Gastrocnemius medialis (tissue), 4 donors: Measurements from ENCODE around the gene RASSF1. TPM values are rescaled to one million over a fixed set of nuclear protein-coding genes. Genes with fewer than 3 reads are reported as not detected.

Source experiments
- ATAC-seq, 2 donors: fragments of 150-250 bp; one replicate each; pipeline ENCODE4 v1.9.1; 2016
- DNase-seq, 2 donors: peaks; one replicate each; pipeline ENCODE4 v3.0.0-alpha.2; 2019
- H3K27ac ChIP-seq, 4 donors: fragments of 200-600 bp; sonication (generic); 1 replicate in 1 of 4; 2 replicates in 3 of 4; pipeline ENCODE4 v1.5.1; 2016 to 2018; ENCODE audit warnings: mild to moderate bottlenecking in 2 of 4, moderate library complexity in 1 of 4
- H3K27me3 ChIP-seq, 3 donors: fragments of 200-600 bp; sonication (generic) in 2 of 3; 1 replicate in 1 of 3; 2 replicates in 2 of 3; pipeline versions ENCODE4 v1.5.1 to v1.6.0; 2016 to 2019; ENCODE audit warnings: mild to moderate bottlenecking in 1 of 3, moderate library complexity in 1 of 3
- H3K36me3 ChIP-seq, 2 donors: fragments of 200-600 bp; sonication (generic) in 1 of 2; one replicate each; pipeline ENCODE4 v1.5.1; 2017 to 2018
- H3K4me1 ChIP-seq, 2 donors: fragments of 200-600 bp; sonication (generic) in 1 of 2; one replicate each; pipeline ENCODE4 v1.5.1; 2016 to 2017; ENCODE audit warnings: mild to moderate bottlenecking in 2 of 2
- H3K4me3 ChIP-seq, 4 donors: fragments of 200-600 bp; sonication (generic) in 3 of 4; 1 replicate in 1 of 4; 2 replicates in 3 of 4; pipeline ENCODE4 v1.5.1; 2016 to 2019; ENCODE audit warnings: mild to moderate bottlenecking in 2 of 4
- H3K9me3 ChIP-seq, 3 donors: fragments of 200-600 bp; sonication (generic) in 2 of 3; 1 replicate in 1 of 3; 2 replicates in 2 of 3; pipeline ENCODE4 v1.5.1; 2016 to 2019
- CTCF ChIP-seq, 5 experiments: fragments of 450-650 bp in 3 of 5; fragments of 200-600 bp in 2 of 5; sonication (generic) in 2 of 5; IDR thresholded peaks in 4 of 5; conservative IDR thresholded peaks in 1 of 5; 1 replicate in 4 of 5; 2 replicates in 1 of 5; pipeline ENCODE4 v1.5.1; 2016 to 2019; ENCODE audit warnings: antibody characterized with exemption in 5 of 5, mild to moderate bottlenecking in 3 of 5, moderate library complexity in 3 of 5
- POLR2A ChIP-seq, 2 donors: fragments of 450-650 bp; IDR thresholded peaks; one replicate each; pipeline ENCODE4 v1.6.1; 2017; ENCODE audit warnings: antibody characterized with exemption in 2 of 2, mild to moderate bottlenecking in 2 of 2, moderate library complexity in 2 of 2
- in situ Hi-C, 4 donors: fragments of 200-750 bp; cut with MboI; loops; one replicate each; pipeline versions ENCODE4 v1.15.0 to v1.8.0; 2017; ENCODE audit warnings: low sequenced_read_pairs in 4 of 4
- intact Hi-C: fragments of 100-400 bp; cut with DNase I; formaldehyde crosslinking; loops from one replicate; pipeline ENCODE4 v1.15.1; 2023; ENCODE audit warnings: low total_unique reads
- total RNA-seq, 4 donors: library from RNA; depleted of rRNA; stranded (reverse); fragments of >200 nt; gene quantifications; one replicate each; pipeline versions ENCODE4 v1.1.0 to v1.2.3, GENCODE V29; 2016

Gene RASSF1
- total RNA-seq, 4 donors from 2014 or later, result 13.3 to 22.5 (median 18.0) TPM

GRCh38 chr3:50359760-50360110 is 19.1 kb upstream of the RASSF1 start:
- DNase-seq (no peak), ATAC-seq (peak in 1 of 2 donors; percentile 8)
- in situ Hi-C loops (loop anchor here in 1 of 4 donors (25.0 kb wide), 1 partner anchor 178 kb away; no protein-coding TSS in a partner anchor), intact Hi-C loops (loop anchor here (5.0 to 10.0 kb wide), 3 partner anchors 208 to 1035 kb away; partner anchors contain the start of genes C3orf18, CISH, HEMK1 and RBM15B)
- no peaks in the 10 kb centered on the region for H3K9me3 ChIP-seq
- H3K27ac ChIP-seq, result peak overlapping the region in 2 of 4 donors; percentile 47 to 93
- peaks cover 41 to 45% of the 10 kb centered on the region in 2 donors for H3K4me1 ChIP-seq
- TF ChIP-seq POLR2A (IDR thresholded peaks at IDR 0.05), result no peak
- TF ChIP-seq CTCF (IDR thresholded peaks at IDR 0.05 in 4 of 5, conservative IDR thresholded peaks at IDR 0.05 in 1 of 5), result no peak
- H3K4me3 ChIP-seq, result peak overlapping the region in 3 of 4 donors; percentile 34 to 84 (median 79)
- peaks cover 0 to 22% of the 10 kb centered on the region in 2 donors for H3K36me3 ChIP-seq
- no peaks in the 10 kb centered on the region for H3K27me3 ChIP-seq

DNA sequence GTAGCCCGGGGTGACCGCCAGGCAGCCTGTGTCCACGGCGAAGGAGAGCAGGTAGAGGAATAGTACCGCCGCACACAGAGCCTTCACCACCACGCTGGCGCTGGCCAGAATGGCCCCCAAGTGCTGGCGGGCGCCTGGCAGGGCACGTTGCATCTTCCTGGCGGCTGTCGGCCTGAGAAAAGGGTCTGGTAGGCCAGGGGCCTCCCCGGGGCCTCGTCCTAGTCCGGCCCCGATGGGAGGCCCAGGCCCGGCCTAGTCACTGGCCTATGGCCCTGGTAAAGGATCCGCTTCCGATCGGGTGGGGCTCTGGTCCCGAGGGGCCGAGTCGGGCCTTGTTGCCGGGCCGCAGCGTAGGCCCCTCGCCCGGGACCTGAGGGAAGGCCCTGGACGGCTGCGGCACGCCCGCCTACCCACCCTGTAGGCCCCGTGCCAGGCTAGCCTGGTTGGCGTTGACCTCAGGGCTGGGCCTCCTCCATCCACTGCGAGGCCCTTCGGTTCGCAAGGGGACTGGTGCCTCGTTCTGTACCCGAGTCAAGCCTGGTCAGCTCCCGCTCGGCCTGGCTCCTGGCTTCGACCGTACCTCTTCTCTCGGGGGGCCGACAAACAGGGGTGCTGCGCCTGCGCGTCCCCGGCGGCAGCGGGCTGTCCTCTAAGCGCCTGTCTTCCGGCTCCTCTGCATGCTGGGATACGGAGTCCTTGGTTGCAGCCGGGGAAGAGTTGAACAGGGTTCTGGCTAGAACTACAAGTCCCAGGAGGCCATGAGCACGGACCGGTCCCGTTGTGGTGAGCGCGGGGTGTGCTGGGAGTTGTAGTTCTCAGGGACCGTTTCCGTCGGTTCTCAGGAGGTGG is 18.5 kb upstream of the RASSF1 start, which contains the start of gene TMEM115:
TMEM115 (minus strand) TSS at position 611 of the 849 bp plus-strand sequence; CDS start at position 153, 458 bp downstream.
- intact Hi-C loops, result loop anchor here (5.0 to 10.0 kb wide), 3 partner anchors 208 to 1036 kb away; partner anchors contain the start of genes C3orf18, CISH, HEMK1 and RBM15B
- ATAC-seq (peak; percentile 97 to 99), DNase-seq (peak; percentile 99)
- TF ChIP-seq POLR2A (IDR thresholded peaks at IDR 0.05) (peak; percentile 75 to 79), CTCF (IDR thresholded peaks at IDR 0.05 in 4 of 5, conservative IDR thresholded peaks at IDR 0.05 in 1 of 5) (no peak)
- in situ Hi-C loops, result loop anchor here in 1 of 4 donors (25.0 kb wide), 1 partner anchor 178 kb away; no protein-coding TSS in a partner anchor
- H3K27ac ChIP-seq, result peak within 1 kb of the TSS; percentile 93 to 97 (median 94)
- peaks cover 40 to 43% of the 10 kb centered on the region in 2 donors for H3K4me1 ChIP-seq
- H3K36me3 ChIP-seq, result peaks cover 0 to 28% of the 10 kb centered on the region in 2 donors
- H3K4me3 ChIP-seq, result peak within 1 kb of the TSS; percentile 79 to 99 (median 82)
- H3K9me3 ChIP-seq, result no peaks in the 10 kb centered on the region
- H3K27me3 ChIP-seq, result no peaks in the 10 kb centered on the region

- ATAC-seq (no peak), DNase-seq (no peak)
- H3K27me3 ChIP-seq, result no peaks in the 10 kb centered on the region
- H3K4me3 ChIP-seq, result peak overlapping the region; percentile 79 to 99 (median 82)
- H3K4me1 ChIP-seq, result peaks cover 40 to 43% of the 10 kb centered on the region in 2 donors
- H3K9me3 ChIP-seq, result no peaks in the 10 kb centered on the region
- in situ Hi-C loops, result loop anchor here in 1 of 4 donors (25.0 kb wide), 1 partner anchor 179 kb away; no protein-coding TSS in a partner anchor
- intact Hi-C loops, result loop anchor here (5.0 to 10.0 kb wide), 3 partner anchors 209 to 1036 kb away; partner anchors contain the start of genes C3orf18, CISH, HEMK1 and RBM15B
- H3K36me3 ChIP-seq, result peaks cover 0 to 35% of the 10 kb centered on the region in 2 donors
- H3K27ac ChIP-seq, result peak overlapping the region; percentile 93 to 97 (median 94)
- no peak for TF ChIP-seq POLR2A (IDR thresholded peaks at IDR 0.05)
Observed at GRCh38 chr3:50358355-50358910, 17.8 kb upstream of the RASSF1 start.

DNA sequence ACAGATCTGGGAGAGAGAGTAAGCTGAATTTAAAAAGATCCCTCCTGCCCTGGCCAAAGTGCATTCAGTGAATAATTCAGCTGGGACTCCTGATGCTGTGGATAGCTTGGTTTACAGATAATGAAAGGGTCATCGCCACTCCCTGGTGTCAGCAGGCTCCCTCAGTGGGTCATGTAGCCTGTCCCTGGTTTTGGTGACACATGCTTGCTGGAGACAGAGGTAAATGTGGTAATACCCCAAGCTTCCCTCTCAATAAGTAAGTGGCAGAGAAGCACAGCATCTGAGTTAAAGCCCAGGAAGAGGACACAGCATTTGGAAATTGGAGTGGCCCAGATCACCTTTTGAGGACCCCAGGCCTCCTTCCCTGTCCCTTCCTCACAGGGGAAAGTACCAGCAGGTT is 16.8 kb upstream of the RASSF1 start:
- intact Hi-C loops, result loop anchor here (5.0 to 10.0 kb wide), 3 partner anchors 210 to 1037 kb away; partner anchors contain the start of genes C3orf18, CISH, HEMK1 and RBM15B
- Histone ChIP-seq H3K9me3 (no peaks in the 10 kb centered on the region), H3K27me3 (no peaks in the 10 kb centered on the region), H3K4me1 (peaks cover 40 to 43% of the 10 kb centered on the region in 2 donors), H3K27ac (peak overlapping the region; percentile 93 to 97 (median 94)), H3K36me3 (peaks cover 0 to 40% of the 10 kb centered on the region in 2 donors), H3K4me3 (peak overlapping the region; percentile 79 to 99 (median 82))
- in situ Hi-C loops, result loop anchor here in 1 of 4 donors (25.0 kb wide), 1 partner anchor 180 kb away; no protein-coding TSS in a partner anchor
- no peak for DNase-seq
- no peak for ATAC-seq
- no peak for TF ChIP-seq POLR2A (IDR thresholded peaks at IDR 0.05)
- TF ChIP-seq CTCF (IDR thresholded peaks at IDR 0.05 in 4 of 5, conservative IDR thresholded peaks at IDR 0.05 in 1 of 5), result no peak
